ENCODE data around the gene RBM8A. TPM values are rescaled to one million over a fixed set of nuclear protein-coding genes. Genes with fewer than 3 reads are reported as not detected.

RBM8A gene
- total RNA-seq = 59.4 and 71.3 TPM in 2 replicates

GRCh38 chr1:145927063-145927886 lies at the start of gene RBM8A:
RBM8A (minus strand) TSS chr1:145927484; CDS start chr1:145927426, 58 bp downstream.

GRCh38 chr1:145964328-145965118 lies 37.2 kb upstream of the RBM8A start, which contains the start of the genes ANKRD34A and POLR3GL:
ANKRD34A (minus strand) TSS chr1:145964575; CDS start chr1:145961759, 2,816 bp downstream.
POLR3GL (plus strand) TSS chr1:145964690; CDS start chr1:145974866, 10,176 bp downstream.

GRCh38 chr1:145957443-145958319 lies 30.4 kb upstream of the RBM8A start, which contains the start of gene LIX1L:
LIX1L (minus strand) TSS chr1:145958017; CDS start chr1:145957927, 90 bp downstream.

GRCh38 chr1:145918144-145918991 lies 8.9 kb downstream of the RBM8A start, which contains the start of gene PEX11B:
PEX11B (minus strand) TSS chr1:145918717; CDS start chr1:145918688, 29 bp downstream.

GRCh38 chr1:145885738-145886287 lies 41.5 kb downstream of the RBM8A start, which contains the start of gene ANKRD35:
ANKRD35 (minus strand) TSS chr1:145885866; CDS start chr1:145885758, 108 bp downstream.

Other genes starting within 250 kb of the RBM8A start
- gene PDZK1, start 220.1 kb downstream of the RBM8A start, total RNA-seq = 0.39 TPM in 1 of 2 replicates, not detected in the other
- not detected in 2 replicates for gene CD160, start 208.0 kb downstream of the RBM8A start, total RNA-seq
- 13.6 and 19.7 TPM in 2 replicates for gene RNF115, start 103.4 kb downstream of the RBM8A start, total RNA-seq
- 47.9 and 51.8 TPM in 2 replicates for gene POLR3C, start 103.3 kb downstream of the RBM8A start, total RNA-seq
- 1.1 and 1.2 TPM in 2 replicates for gene NUDT17, start 81.9 kb downstream of the RBM8A start, total RNA-seq
- 19.8 and 21.3 TPM in 2 replicates for gene PIAS3, start 68.4 kb downstream of the RBM8A start, total RNA-seq
- 2.9 and 5.3 TPM in 2 replicates for gene ANKRD35, start 41.6 kb downstream of the RBM8A start, total RNA-seq
- 34.9 and 96.2 TPM in 2 replicates for gene ITGA10, start 17.4 kb downstream of the RBM8A start, total RNA-seq
- gene PEX11B, start 8.8 kb downstream of the RBM8A start, total RNA-seq = 18.4 and 24.3 TPM in 2 replicates
- gene LIX1L, start 30.5 kb upstream of the RBM8A start, total RNA-seq = 29.4 and 36.6 TPM in 2 replicates
- 1.1 and 2.0 TPM in 2 replicates for gene ANKRD34A, start 37.1 kb upstream of the RBM8A start, total RNA-seq
- gene POLR3GL, start 37.2 kb upstream of the RBM8A start, total RNA-seq = 10.0 and 12.1 TPM in 2 replicates
- gene TXNIP, start 69.1 kb upstream of the RBM8A start, total RNA-seq = 78.2 and 237 TPM in 2 replicates
- not detected in 2 replicates for gene HJV, start 94.3 kb upstream of the RBM8A start, total RNA-seq
- 1.5 and 4.3 TPM in 2 replicates for gene NBPF10, start 217.3 kb upstream of the RBM8A start, total RNA-seq

All from subcutaneous preadipocyte (primary cell).